ENCODE results near the gene DDX19B.
"Not testable (repeated sequence)": the region's sequence is repeated elsewhere in the genome, so short reads cannot be mapped to it uniquely, and the experiment has no call there.

DDX19B gene

GRCh38 chr16:70298988-70299938 is at the start of gene DDX19B:
TSS of gene DDX19B (plus strand) at chr16:70299186. CDS start at chr16:70299298, 112 bp downstream.
- TF ChIP-seq CTCF (IDR thresholded peaks at IDR 0.05; ENCODE audit: low read depth, low read length) = no peak; the same call in 1 of the 2 replicates
- no peak for DNase-seq (ENCODE audit: extremely low read depth, low read depth)

GRCh38 chr16:70249697-70250096 is 49.3 kb upstream of the DDX19B start:
- DNase-seq (ENCODE audit: extremely low read depth, low read depth) = not testable (repeated sequence)

- TF ChIP-seq CTCF (IDR thresholded peaks at IDR 0.05; ENCODE audit: low read depth, low read length) = no peak
- no peak for DNase-seq (ENCODE audit: extremely low read depth, low read depth)
Observed at GRCh38 chr16:70250748-70251628, 48.0 kb upstream of the DDX19B start.

- peak; percentile 76 for DNase-seq (ENCODE audit: extremely low read depth, low read depth)
Observed at GRCh38 chr16:70251629-70252354, 47.2 kb upstream of the DDX19B start, which contains the start of gene EXOSC6. TSS of gene EXOSC6 (minus strand) at chr16:70251940. CDS start at chr16:70251900, 40 bp downstream.

GRCh38 chr16:70252355-70252988 is 46.5 kb upstream of the DDX19B start:
- no peak for DNase-seq (ENCODE audit: extremely low read depth, low read depth)
- peak; percentile 52 for TF ChIP-seq CTCF (IDR thresholded peaks at IDR 0.05; ENCODE audit: low read depth, low read length)

More at GRCh38 chr16:70251629-70252354, 47.2 kb upstream of the DDX19B start, which contains the start of gene EXOSC6:
- peak; percentile 87 for TF ChIP-seq CTCF (IDR thresholded peaks at IDR 0.05; ENCODE audit: low read depth, low read length)

- DNase-seq (ENCODE audit: extremely low read depth, low read depth) = no peak
- TF ChIP-seq CTCF (IDR thresholded peaks at IDR 0.05; ENCODE audit: low read depth, low read length) = peak; percentile 49
Observed at GRCh38 chr16:70253291-70254106, 45.5 kb upstream of the DDX19B start.
